Smooth muscle cell (in vitro differentiated cells): ENCODE data around the gene AP1S1. TPM values are rescaled to one million over a fixed set of nuclear protein-coding genes. Genes with fewer than 3 reads are reported as not detected.
"Not testable (repeated sequence)": the region's sequence is repeated elsewhere in the genome, so short reads cannot be mapped to it uniquely, and the experiment has no call there.

Source experiments
- DNase-seq: peaks from one replicate; lab custom pipeline; 2025; ENCODE audit not compliant: unreplicated experiment; lab: John Stamatoyannopoulos, UW
- H2AFZ ChIP-seq: fragments of 200-600 bp; sonication (generic); 2 replicates; pipeline ENCODE4 v1.6.0; 2016; ENCODE audit warnings: antibody characterized with exemption, low read depth, mild to moderate bottlenecking
- H3F3A ChIP-seq: fragments of 200-600 bp; sonication (generic); 2 replicates; pipeline ENCODE4 v1.6.0; 2017; ENCODE audit warnings: antibody characterized with exemption, low read depth
- H3K27ac ChIP-seq: fragments of 200-600 bp; sonication (generic); 2 replicates; pipeline ENCODE4 v1.5.1; 2016; ENCODE audit warnings: low read depth, mild to moderate bottlenecking
- H3K27me3 ChIP-seq: fragments of 200-600 bp; sonication (generic); 2 replicates; pipeline ENCODE4 v1.6.1; 2016; ENCODE audit warnings: low read depth, mild to moderate bottlenecking
- H3K36me3 ChIP-seq: fragments of 200-600 bp; sonication (generic); 2 replicates; pipeline ENCODE4 v1.5.1; 2016; ENCODE audit warnings: low read depth
- H3K4me1 ChIP-seq: fragments of 200-600 bp; sonication (generic); 2 replicates; pipeline ENCODE4 v1.5.1; 2016; ENCODE audit warnings: low read depth
- H3K4me2 ChIP-seq: fragments of 200-600 bp; sonication (generic); 2 replicates; pipeline ENCODE4 v1.6.0; 2016; ENCODE audit warnings: mild to moderate bottlenecking
- H3K4me3 ChIP-seq: fragments of 200-600 bp; sonication (generic); 2 replicates; pipeline ENCODE4 v1.5.1; 2016; ENCODE audit warnings: mild to moderate bottlenecking
- H3K79me2 ChIP-seq: fragments of 200-600 bp; sonication (generic); 2 replicates; pipeline ENCODE4 v1.6.0; 2016; ENCODE audit warnings: low read depth, mild to moderate bottlenecking
- H3K9ac ChIP-seq: fragments of 200-600 bp; sonication (generic); 2 replicates; pipeline ENCODE4 v1.6.0; 2016; ENCODE audit warnings: low read depth
- H3K9me3 ChIP-seq: fragments of 200-600 bp; sonication (generic); replicated peaks from 2 replicates; pipeline ENCODE4 v1.5.1; 2016; ENCODE audit warnings: low read depth
- H4K20me1 ChIP-seq: fragments of 200-600 bp; sonication (generic); 2 replicates; pipeline ENCODE4 v1.6.0; 2016; ENCODE audit warnings: low read depth
- WGBS: methylation state at CpG from one replicate; pipeline ENCODE4 v1.1.7; 2016; ENCODE audit warnings: low lambda C conversion rate; 5-methylcytosine and 5-hydroxymethylcytosine counted together
- polyA plus RNA-seq: library from polyadenylated mRNA; unstranded; fragments of >200 nt; fragmentation: Nextera tagmentation; extraction: Ambion mirVana; gene quantifications from 2 replicates; pipeline ENCODE4 v1.2.1, GENCODE V29; 2016
- total RNA-seq: library from RNA; depleted of rRNA; stranded (reverse); fragments of >200 nt; gene quantifications from 2 replicates; pipeline ENCODE4 v1.2.3, GENCODE V29; 2014
- TF ChIP-seq, protein P1 (sequence below): fragments of 200-600 bp; sonication (generic); IDR thresholded peaks from 2 replicates; pipeline ENCODE4 v1.5.1; 2017; ENCODE audit warnings: borderline replicate concordance, mild to moderate bottlenecking, antibody characterized with exemption; ENCODE audit not compliant: insufficient read depth, poor library complexity, severe bottlenecking

The AP1S1 gene
- total and polyA plus RNA-seq, 2 experiments from 2014 or later = 44.0 to 104 TPM

DNA sequence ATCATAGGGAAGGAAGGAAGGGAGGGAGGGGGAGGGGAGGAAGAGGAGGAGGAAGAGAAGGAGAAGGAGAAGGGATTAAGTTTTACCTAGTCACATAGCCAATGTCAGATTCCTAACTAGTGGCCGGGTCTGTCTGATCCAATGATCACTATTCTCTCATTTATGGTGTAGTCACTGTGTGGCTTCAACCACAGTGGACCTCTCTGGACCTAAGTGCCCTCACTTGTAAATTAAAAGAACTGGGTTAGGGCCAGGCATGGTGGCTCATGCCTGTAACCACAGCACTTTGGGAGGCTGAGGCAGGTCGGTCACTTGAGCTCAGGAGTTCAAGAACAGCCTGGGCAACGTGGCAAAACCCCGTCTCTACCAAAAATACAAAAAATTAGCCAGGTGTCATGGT, 34.0 kb upstream of the AP1S1 start:
- H3K27ac ChIP-seq = peak overlapping the region; percentile 100
- H2AFZ ChIP-seq = no peak overlapping the region

DNA sequence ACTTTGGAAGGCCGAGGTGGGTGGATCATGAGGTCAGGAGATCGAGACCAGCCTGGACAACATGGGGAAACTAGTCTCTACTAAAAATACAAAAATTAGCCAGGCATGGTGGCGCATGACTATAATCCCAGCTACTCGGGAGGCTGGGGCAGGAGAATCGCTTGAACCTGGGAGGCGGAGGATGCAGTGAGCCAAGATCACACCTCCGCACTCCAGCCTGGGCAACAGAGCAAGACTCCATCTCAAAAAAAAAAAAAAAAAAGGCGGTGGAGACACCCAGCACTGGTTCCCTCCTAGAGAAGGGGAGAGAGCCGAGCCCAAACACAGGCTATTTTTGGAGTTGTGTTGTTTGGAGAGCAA, 32.7 kb upstream of the AP1S1 start:
- Histone ChIP-seq H3F3A (peaks cover 56% of the 10 kb centered on the region), H3K4me1 (peaks cover 16% of the 10 kb centered on the region), H3K27ac (peak overlapping the region; percentile 100)
- not testable (repeated sequence) for H3K4me3 ChIP-seq, H2AFZ ChIP-seq, H4K20me1 ChIP-seq, H3K9ac ChIP-seq, H3K79me2 ChIP-seq, H3K9me3 ChIP-seq, H3K36me3 ChIP-seq, H3K27me3 ChIP-seq, H3K4me2 ChIP-seq, DNase-seq
- 43% methylated on average over 9 of the region's 9 CpGs for WGBS

More for the DNA sequence above, 34.0 kb upstream of the AP1S1 start:
- Histone ChIP-seq H3K4me3 (no peak overlapping the region), H3K79me2 (no peaks in the 10 kb centered on the region), H3K9me3 (no peaks in the 10 kb centered on the region), H3K4me2 (no peak overlapping the region), H3K27me3 (no peaks in the 10 kb centered on the region), H3K36me3 (no peaks in the 10 kb centered on the region), H4K20me1 (no peaks in the 10 kb centered on the region), H3K4me1 (peaks cover 16% of the 10 kb centered on the region), H3K9ac (peak overlapping the region; percentile 61), H3F3A (peaks cover 49% of the 10 kb centered on the region)
- DNase-seq = no peak
- TF ChIP-seq, protein P1, sequence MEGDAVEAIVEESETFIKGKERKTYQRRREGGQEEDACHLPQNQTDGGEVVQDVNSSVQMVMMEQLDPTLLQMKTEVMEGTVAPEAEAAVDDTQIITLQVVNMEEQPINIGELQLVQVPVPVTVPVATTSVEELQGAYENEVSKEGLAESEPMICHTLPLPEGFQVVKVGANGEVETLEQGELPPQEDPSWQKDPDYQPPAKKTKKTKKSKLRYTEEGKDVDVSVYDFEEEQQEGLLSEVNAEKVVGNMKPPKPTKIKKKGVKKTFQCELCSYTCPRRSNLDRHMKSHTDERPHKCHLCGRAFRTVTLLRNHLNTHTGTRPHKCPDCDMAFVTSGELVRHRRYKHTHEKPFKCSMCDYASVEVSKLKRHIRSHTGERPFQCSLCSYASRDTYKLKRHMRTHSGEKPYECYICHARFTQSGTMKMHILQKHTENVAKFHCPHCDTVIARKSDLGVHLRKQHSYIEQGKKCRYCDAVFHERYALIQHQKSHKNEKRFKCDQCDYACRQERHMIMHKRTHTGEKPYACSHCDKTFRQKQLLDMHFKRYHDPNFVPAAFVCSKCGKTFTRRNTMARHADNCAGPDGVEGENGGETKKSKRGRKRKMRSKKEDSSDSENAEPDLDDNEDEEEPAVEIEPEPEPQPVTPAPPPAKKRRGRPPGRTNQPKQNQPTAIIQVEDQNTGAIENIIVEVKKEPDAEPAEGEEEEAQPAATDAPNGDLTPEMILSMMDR = no peak
- WGBS = 88% methylated on average over 4 of the region's 4 CpGs

DNA sequence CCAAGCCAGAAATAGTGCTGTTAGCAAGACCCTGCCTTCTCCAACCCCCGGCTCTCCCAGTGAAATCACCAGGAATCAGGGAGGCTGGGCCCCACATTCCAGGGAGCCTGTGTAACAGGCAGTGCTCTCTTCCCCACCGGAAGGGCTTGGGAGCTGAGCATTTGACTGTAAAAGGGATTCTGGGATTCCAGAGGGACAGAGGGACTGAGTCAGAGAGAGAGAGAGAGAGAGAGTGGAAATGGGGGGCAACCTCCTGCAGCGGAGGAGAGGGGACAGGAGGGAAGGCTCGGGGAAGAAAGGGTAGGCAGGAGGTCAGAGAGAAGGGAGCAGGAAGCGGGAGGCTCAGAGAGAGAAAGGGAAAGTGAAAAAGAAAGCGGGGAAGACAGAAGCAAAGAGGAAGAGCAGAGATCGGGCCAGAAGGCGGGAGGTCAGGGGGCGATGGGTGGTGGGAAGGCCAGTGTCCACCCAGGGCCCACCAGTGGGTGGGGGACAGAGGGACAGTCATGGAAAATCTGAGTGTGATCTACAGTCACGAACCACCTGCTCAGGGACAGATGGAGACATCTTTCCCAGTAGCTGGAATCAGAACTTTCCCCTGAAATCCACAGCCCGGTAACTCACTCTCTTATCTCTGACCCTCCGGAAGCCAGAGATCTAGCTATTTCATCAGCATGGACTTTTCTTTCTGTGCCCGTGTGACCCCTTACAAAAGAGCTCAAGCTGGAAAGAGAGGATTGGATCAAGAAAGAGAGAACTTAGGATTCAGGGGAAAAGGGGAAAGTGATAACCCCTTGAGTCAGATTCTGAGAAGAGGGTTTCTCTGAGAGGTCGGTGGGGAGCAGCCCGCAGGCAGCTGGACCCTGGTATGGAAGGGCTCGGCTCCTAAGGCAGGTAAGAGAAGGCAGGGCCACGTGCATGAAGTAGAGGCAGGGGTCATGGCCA, 32.0 kb upstream of the AP1S1 start:
- no peaks in the 10 kb centered on the region for H3K27me3 ChIP-seq
- peak; percentile 62 for DNase-seq
- H3K4me3 ChIP-seq = peak overlapping the region; percentile 11
- H3K27ac ChIP-seq = peak overlapping the region; percentile 100
- peaks cover 55% of the 10 kb centered on the region for H3F3A ChIP-seq
- H4K20me1 ChIP-seq = peaks cover 2% of the 10 kb centered on the region
- 25% methylated on average over 15 of the region's 17 CpGs for WGBS
- no peak overlapping the region for H2AFZ ChIP-seq
- H3K9ac ChIP-seq = peak overlapping the region; percentile 71
- peaks cover 13% of the 10 kb centered on the region for H3K4me1 ChIP-seq
- H3K79me2 ChIP-seq = peaks cover 2% of the 10 kb centered on the region
- H3K9me3 ChIP-seq = no peaks in the 10 kb centered on the region
- peak overlapping the region; percentile 74 for H3K4me2 ChIP-seq
- TF ChIP-seq, protein P1 = no peak
- H3K36me3 ChIP-seq = no peaks in the 10 kb centered on the region

DNA sequence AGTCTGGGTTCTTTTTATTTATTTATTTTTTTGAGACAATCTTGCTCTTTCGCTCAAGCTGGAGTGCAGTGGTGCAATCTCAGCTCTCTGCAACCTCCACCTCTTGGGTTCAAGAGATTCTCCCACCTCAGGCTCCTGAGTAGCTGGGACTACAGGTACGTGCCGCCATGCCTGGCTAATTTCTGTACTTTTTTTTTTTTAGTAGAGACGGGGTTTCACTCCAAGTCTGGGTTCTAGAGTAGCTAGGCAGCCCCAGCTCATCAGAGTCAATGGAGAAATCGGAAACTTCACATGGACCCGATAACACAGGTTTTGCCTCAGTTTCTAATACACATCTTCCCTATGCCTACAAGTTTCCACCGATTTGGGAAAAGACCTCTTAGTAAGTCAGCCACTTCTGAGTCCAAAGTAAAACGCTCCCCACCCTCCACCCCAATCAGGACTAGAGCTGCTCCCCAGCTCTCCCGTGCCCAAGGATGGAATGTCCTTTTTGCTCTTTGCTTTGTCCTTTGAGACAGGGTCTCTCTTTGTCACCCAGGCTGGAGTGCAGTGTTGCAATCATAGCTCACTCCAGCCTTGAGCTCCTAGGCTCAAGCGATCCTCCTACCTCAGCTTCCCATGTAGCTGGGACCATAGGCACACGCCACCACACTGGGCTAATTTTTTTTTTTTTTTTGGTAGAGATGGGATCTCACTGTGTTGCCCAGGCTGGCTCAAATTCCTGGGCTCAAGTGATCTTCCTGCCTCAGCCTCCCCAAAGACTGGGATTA, 31.2 kb upstream of the AP1S1 start:
- Histone ChIP-seq H3K36me3 (no peaks in the 10 kb centered on the region), H4K20me1 (peaks cover 11% of the 10 kb centered on the region), H3K9ac (peak overlapping the region; percentile 71), H3K9me3 (no peaks in the 10 kb centered on the region), H3F3A (peaks cover 60% of the 10 kb centered on the region), H3K27ac (peak overlapping the region; percentile 100), H3K4me1 (peaks cover 20% of the 10 kb centered on the region), H3K79me2 (peaks cover 10% of the 10 kb centered on the region), H3K27me3 (no peaks in the 10 kb centered on the region), H2AFZ (no peak overlapping the region), H3K4me2 (peak overlapping the region; percentile 74), H3K4me3 (no peak overlapping the region)
- 95% methylated on average over 11 of the region's 11 CpGs for whole genome bisulfite sequencing
- no peak for DNase-seq
- TF ChIP-seq, protein P1 = no peak
